ENCODE results near the gene CALU. TPM values are rescaled to one million over a fixed set of nuclear protein-coding genes. Genes with fewer than 3 reads are reported as not detected.

The CALU gene
- total and polyA plus RNA-seq, 2 experiments from 2014 or later, result 136 to 179 TPM

DNA sequence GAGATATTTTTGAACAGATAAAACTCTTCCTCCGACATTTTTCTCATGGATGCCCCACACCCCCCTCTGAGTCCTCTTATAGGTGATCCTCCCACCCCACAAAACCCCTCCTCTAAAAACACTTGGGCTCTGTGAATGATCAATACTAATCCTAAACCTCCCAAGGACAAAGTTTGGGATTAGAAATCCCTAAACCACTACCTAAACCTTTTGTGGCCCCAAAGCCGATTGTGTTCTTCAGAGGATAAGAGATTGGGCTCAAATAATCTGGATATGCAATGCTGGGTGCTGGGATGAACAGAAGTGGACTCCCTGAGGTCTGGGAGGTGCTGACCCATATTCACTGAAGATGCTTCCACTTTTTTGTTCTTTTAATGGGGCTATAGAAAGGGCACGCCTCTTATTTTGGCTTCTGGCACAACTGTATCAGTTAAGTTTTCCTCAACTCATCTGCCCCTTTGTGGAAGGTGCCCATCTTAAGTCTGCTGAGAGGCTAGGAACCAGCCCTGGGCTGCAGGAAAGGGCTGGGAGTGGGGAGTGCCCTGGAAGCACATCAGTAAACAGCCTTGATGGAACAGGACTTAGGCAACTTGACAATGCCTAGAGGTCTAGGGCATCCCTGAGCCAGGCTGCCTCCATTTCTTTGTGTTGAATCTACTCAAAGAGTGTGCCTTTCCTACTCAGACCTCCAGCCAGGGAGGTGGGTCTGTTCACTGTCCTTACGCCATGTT, 36.8 kb downstream of the CALU start, which contains the start of gene OPN1SW:
Gene OPN1SW (minus strand): TSS at position 51 of the 731 bp plus-strand sequence. CDS start 13 bp downstream, at position 38.
- TF ChIP-seq, protein P1, sequence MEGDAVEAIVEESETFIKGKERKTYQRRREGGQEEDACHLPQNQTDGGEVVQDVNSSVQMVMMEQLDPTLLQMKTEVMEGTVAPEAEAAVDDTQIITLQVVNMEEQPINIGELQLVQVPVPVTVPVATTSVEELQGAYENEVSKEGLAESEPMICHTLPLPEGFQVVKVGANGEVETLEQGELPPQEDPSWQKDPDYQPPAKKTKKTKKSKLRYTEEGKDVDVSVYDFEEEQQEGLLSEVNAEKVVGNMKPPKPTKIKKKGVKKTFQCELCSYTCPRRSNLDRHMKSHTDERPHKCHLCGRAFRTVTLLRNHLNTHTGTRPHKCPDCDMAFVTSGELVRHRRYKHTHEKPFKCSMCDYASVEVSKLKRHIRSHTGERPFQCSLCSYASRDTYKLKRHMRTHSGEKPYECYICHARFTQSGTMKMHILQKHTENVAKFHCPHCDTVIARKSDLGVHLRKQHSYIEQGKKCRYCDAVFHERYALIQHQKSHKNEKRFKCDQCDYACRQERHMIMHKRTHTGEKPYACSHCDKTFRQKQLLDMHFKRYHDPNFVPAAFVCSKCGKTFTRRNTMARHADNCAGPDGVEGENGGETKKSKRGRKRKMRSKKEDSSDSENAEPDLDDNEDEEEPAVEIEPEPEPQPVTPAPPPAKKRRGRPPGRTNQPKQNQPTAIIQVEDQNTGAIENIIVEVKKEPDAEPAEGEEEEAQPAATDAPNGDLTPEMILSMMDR (conservative IDR thresholded peaks at IDR 0.05; ENCODE audit: low read depth in 2 of 2), result no peak
- TF ChIP-seq EZH2phosphoT487 (IDR thresholded peaks at IDR 0.05; ENCODE audit: unreplicated experiment) (no peak), STAT1 (IDR thresholded peaks at IDR 0.05; ENCODE audit: unreplicated experiment) (no peak), POLR2AphosphoS5 (IDR thresholded peaks at IDR 0.05; ENCODE audit: low read depth) (no peak), NANOG (IDR thresholded peaks at IDR 0.05; ENCODE audit: borderline replicate concordance) (no peak), ZNF331 (CRISPR knock-in tag; IDR thresholded peaks at IDR 0.05; ENCODE audit: low read depth) (no peak), CREB1 (CRISPR knock-in tag; IDR thresholded peaks at IDR 0.05; ENCODE audit: low read depth) (no peak), JUNB (IDR thresholded peaks at IDR 0.05; ENCODE audit: unreplicated experiment) (no peak), EZH2 (IDR thresholded peaks at IDR 0.05; ENCODE audit: low read depth, unreplicated experiment) (no peak), ZNF114 (CRISPR knock-in tag; IDR thresholded peaks at IDR 0.05) (no peak)
- TF ChIP-seq, protein P2, sequence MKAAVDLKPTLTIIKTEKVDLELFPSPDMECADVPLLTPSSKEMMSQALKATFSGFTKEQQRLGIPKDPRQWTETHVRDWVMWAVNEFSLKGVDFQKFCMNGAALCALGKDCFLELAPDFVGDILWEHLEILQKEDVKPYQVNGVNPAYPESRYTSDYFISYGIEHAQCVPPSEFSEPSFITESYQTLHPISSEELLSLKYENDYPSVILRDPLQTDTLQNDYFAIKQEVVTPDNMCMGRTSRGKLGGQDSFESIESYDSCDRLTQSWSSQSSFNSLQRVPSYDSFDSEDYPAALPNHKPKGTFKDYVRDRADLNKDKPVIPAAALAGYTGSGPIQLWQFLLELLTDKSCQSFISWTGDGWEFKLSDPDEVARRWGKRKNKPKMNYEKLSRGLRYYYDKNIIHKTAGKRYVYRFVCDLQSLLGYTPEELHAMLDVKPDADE (IDR thresholded peaks at IDR 0.05), result no peak
- TF ChIP-seq, protein P3, sequence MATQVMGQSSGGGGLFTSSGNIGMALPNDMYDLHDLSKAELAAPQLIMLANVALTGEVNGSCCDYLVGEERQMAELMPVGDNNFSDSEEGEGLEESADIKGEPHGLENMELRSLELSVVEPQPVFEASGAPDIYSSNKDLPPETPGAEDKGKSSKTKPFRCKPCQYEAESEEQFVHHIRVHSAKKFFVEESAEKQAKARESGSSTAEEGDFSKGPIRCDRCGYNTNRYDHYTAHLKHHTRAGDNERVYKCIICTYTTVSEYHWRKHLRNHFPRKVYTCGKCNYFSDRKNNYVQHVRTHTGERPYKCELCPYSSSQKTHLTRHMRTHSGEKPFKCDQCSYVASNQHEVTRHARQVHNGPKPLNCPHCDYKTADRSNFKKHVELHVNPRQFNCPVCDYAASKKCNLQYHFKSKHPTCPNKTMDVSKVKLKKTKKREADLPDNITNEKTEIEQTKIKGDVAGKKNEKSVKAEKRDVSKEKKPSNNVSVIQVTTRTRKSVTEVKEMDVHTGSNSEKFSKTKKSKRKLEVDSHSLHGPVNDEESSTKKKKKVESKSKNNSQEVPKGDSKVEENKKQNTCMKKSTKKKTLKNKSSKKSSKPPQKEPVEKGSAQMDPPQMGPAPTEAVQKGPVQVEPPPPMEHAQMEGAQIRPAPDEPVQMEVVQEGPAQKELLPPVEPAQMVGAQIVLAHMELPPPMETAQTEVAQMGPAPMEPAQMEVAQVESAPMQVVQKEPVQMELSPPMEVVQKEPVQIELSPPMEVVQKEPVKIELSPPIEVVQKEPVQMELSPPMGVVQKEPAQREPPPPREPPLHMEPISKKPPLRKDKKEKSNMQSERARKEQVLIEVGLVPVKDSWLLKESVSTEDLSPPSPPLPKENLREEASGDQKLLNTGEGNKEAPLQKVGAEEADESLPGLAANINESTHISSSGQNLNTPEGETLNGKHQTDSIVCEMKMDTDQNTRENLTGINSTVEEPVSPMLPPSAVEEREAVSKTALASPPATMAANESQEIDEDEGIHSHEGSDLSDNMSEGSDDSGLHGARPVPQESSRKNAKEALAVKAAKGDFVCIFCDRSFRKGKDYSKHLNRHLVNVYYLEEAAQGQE (IDR thresholded peaks at IDR 0.05; ENCODE audit: unreplicated experiment), result no peak
- TF ChIP-seq, protein P4, sequence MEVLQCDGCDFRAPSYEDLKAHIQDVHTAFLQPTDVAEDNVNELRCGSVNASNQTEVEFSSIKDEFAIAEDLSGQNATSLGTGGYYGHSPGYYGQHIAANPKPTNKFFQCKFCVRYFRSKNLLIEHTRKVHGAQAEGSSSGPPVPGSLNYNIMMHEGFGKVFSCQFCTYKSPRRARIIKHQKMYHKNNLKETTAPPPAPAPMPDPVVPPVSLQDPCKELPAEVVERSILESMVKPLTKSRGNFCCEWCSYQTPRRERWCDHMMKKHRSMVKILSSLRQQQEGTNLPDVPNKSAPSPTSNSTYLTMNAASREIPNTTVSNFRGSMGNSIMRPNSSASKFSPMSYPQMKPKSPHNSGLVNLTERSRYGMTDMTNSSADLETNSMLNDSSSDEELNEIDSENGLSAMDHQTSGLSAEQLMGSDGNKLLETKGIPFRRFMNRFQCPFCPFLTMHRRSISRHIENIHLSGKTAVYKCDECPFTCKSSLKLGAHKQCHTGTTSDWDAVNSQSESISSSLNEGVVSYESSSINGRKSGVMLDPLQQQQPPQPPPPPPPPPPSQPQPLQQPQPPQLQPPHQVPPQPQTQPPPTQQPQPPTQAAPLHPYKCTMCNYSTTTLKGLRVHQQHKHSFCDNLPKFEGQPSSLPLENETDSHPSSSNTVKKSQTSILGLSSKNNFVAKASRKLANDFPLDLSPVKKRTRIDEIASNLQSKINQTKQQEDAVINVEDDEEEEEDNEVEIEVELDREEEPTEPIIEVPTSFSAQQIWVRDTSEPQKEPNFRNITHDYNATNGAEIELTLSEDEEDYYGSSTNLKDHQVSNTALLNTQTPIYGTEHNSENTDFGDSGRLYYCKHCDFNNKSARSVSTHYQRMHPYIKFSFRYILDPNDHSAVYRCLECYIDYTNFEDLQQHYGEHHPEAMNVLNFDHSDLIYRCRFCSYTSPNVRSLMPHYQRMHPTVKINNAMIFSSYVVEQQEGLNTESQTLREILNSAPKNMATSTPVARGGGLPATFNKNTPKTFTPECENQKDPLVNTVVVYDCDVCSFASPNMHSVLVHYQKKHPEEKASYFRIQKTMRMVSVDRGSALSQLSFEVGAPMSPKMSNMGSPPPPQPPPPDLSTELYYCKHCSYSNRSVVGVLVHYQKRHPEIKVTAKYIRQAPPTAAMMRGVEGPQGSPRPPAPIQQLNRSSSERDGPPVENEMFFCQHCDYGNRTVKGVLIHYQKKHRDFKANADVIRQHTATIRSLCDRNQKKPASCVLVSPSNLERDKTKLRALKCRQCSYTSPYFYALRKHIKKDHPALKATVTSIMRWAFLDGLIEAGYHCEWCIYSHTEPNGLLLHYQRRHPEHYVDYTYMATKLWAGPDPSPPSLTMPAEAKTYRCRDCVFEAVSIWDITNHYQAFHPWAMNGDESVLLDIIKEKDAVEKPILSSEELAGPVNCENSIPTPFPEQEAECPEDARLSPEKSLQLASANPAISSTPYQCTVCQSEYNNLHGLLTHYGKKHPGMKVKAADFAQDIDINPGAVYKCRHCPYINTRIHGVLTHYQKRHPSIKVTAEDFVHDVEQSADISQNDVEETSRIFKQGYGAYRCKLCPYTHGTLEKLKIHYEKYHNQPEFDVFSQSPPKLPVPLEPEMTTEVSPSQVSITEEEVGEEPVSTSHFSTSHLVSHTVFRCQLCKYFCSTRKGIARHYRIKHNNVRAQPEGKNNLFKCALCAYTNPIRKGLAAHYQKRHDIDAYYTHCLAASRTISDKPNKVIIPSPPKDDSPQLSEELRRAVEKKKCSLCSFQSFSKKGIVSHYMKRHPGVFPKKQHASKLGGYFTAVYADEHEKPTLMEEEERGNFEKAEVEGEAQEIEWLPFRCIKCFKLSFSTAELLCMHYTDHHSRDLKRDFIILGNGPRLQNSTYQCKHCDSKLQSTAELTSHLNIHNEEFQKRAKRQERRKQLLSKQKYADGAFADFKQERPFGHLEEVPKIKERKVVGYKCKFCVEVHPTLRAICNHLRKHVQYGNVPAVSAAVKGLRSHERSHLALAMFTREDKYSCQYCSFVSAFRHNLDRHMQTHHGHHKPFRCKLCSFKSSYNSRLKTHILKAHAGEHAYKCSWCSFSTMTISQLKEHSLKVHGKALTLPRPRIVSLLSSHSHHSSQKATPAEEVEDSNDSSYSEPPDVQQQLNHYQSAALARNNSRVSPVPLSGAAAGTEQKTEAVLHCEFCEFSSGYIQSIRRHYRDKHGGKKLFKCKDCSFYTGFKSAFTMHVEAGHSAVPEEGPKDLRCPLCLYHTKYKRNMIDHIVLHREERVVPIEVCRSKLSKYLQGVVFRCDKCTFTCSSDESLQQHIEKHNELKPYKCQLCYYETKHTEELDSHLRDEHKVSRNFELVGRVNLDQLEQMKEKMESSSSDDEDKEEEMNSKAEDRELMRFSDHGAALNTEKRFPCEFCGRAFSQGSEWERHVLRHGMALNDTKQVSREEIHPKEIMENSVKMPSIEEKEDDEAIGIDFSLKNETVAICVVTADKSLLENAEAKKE (CRISPR knock-in tag; IDR thresholded peaks at IDR 0.05), result no peak
- Histone ChIP-seq H3K79me2 (replicated peaks; ENCODE audit: insufficient read depth) (no peaks in the 10 kb centered on the region), H3K36me3 (ENCODE audit: insufficient read depth) (peaks cover 11% of the 10 kb centered on the region), H3K9me2 (ENCODE audit: insufficient read depth) (no peaks in the 10 kb centered on the region), H3K27ac (ENCODE audit: low read depth) (no peak within 1 kb of the TSS), H3K4me3 (no peak within 1 kb of the TSS), H4K20me1 (replicated peaks; ENCODE audit: insufficient read depth) (0 out of 2 replicates have a peak, but pooled peaks cover 4% of the 10 kb centered on the region), H3F3A (replicated peaks; ENCODE audit: low read depth) (0 out of 2 replicates have a peak, but pooled peaks cover 3% of the 10 kb centered on the region), H3K4me1 (ENCODE audit: insufficient read depth) (no peaks in the 10 kb centered on the region), H2AFZ (no peak within 1 kb of the TSS), H3K4me2 (no peak within 1 kb of the TSS), H3K27me3 (ENCODE audit: insufficient read depth) (no peaks in the 10 kb centered on the region)
- H3K4me3 Mint-ChIP-seq, result no peak within 1 kb of the TSS
- DNase-seq (ENCODE audit: low spot score) (no peak), ATAC-seq (no peak)
- no peaks in the 10 kb centered on the region; the same call in 2 of the 3 replicates for H3K4me1 Mint-ChIP-seq
- peaks cover 31% of the 10 kb centered on the region for H3K36me3 Mint-ChIP-seq (ENCODE audit: low read depth)
- H3K9me3 Mint-ChIP-seq, result peaks cover 21% of the 10 kb centered on the region
- H3K27ac Mint-ChIP-seq, result no peak within 1 kb of the TSS
- H3K27me3 Mint-ChIP-seq (ENCODE audit: insufficient read depth, low read depth, poor library complexity), result peaks cover 2% of the 10 kb centered on the region

All from GM23338 (cell line).